NCI-H2171 treated with DMSO at 0.1 percent for 48 hours (cell line): Measurements from ENCODE around the gene TENM4.

Experiments
- DNase-seq: peaks from one replicate; lab custom pipeline; 2025; lab: John Stamatoyannopoulos, UW

Gene TENM4

DNA sequence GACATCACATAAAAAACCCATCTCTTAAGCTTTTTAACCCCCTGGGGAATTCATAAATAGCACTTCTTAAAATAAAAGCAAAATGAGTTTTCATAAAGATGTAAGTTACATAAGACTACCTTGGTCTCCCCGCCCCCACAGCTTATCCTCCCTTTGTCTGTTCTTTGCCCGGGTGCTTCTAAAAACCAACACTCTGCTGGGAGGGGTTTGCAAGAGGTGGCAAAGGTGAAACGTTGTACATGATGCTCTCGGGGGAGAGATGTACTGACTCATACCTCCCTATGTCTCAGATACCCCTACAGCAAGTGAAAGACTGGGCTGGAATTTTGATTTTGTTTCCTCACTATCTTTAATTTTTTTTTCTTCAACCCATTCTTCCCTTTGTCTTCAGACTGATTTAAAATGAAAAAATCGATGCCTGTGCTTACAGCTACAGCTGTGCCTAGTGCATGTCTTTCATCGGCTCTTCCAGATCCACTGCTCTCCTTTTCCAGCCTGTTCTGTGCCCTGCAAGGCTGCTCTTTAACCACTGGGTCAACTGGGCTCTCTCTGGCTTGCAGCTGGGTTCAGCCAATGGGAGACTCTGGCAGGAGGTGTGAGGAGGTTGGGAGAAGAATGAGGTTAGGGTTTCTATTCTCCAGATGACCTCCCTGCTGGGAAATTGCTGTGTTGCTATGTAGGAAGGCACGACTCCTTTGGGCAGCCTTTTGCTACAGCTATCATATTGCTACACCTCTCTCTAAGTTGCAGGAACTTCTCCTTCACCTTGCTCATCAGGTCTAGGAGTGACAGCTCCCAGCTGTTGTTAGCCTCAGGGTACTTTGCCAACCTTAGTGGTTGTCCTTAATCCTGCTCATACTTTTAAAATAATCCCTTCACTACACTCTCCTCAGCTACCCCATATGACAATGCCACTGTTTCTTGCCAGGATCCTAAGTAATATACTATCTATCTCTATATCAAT is 266.5 kb downstream of the TENM4 start:
- DNase-seq, result peak; percentile 34

DNA sequence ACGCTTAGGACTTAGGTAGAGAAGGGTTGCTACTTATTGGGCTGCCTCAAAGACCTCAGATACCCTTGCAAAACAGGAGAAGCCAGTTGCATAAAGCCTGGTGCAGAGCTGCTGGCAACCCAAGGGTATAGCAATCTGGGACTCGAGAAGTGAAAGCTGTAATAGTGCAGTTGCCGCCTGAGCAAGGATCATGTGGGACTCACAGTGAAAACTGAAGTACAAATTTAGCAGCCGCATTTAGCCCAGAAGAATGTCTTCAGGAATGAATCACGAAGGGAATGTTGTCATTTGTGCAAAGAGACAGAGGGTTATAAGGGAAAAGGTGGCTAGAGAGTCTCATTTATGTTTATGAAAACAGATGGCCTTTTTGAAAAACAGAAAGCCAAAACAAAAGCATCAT is 267.2 kb downstream of the TENM4 start:
- DNase-seq, result no peak

DNA sequence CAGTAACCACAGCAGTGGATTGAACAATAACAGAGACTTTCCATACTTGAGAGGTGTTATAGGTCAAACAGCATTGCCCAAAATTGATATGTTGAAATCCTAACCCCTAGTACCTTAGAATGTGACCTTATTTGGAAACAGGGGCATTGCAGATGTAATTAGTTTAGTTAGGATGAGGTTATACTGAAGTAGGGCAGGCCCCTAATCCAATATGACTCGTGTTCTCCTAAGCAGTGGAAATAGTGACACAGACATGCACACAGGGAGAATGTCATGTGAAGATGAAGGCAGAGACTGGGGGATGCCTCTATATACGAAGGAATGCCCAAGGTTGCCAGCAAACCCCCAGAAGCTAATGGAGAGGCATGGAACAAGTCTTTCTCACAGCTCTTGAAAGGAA is 270.5 kb downstream of the TENM4 start:
- no peak for DNase-seq

DNA sequence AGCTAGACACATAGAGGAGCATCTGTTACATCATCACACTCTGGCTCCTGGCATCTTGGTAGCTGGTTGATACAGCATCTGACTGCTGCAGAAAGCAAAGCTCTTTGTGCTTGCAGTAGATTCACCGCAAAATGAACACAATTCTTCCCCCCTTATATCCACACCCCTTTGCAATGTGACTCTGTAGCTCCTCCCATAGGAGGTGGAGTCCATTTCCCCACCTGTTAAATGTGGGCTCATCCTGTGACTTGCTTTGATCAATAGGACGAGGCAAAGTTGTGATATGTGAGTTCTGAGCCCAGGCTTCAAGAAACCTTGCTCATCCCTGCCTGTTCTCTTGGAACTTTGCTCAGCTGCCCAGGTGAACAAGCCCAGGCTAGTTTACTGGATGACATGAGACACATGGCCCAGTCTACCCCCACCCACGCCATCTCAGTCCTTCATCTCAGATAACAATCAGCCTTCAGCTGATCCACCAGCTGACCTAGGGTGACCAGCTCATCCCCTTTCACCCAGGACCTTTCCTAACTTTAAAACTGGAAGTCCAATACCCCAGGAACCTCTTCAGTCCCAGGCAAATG is 272.2 kb downstream of the TENM4 start:
- no peak for DNase-seq

DNA sequence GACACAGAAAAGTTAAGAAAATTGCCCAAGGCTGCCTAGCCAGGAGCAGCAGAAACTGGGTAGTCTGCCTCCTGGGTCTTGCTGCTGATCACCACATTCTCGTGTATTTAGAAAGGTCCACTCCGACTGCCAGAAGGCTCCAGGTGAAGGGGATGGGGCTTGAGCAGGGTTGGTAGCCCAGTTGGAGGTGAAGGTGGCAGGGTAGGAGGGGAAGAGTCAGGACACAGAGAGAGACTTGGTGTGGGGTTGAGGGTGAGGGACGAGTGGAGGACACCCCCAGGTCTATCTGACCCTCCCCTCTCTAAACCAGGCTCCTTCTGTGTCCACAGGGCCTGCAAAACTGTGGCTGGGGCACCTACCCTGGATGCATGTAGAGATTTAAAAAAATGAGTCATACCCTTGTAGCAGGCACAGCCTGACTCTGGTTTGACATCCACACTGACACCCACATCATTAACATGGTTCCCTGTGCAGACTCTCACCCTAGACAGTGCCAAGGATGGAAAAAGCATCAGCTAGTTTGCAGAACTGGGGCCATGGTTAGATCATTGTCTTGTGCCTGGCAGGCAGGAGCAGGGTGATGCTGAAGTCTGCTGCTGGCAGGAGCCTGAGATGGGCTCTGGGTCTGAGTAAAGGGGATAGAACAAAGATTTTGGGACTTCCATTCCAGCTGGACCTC is 273.2 kb downstream of the TENM4 start:
- DNase-seq, result no peak

DNA sequence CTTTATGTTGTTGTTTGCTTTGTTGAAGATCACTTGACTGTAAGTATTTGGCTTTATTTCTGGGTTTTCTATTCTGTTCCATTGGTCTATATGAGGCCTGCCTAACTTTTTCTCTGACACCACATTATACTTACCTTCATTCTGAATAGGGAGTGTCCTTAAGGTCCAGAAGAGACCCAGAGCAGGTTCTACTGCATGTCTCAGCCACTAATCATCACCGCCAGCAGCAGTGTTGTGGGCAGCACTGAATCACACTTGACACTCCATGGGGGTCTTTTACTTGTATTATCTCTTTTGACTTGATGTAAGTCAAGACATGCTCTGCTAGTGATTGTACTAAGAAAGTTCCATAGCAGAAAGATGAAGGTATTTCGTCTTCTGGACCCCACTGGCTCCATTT is 274.9 kb downstream of the TENM4 start:
- DNase-seq, result no peak

DNA sequence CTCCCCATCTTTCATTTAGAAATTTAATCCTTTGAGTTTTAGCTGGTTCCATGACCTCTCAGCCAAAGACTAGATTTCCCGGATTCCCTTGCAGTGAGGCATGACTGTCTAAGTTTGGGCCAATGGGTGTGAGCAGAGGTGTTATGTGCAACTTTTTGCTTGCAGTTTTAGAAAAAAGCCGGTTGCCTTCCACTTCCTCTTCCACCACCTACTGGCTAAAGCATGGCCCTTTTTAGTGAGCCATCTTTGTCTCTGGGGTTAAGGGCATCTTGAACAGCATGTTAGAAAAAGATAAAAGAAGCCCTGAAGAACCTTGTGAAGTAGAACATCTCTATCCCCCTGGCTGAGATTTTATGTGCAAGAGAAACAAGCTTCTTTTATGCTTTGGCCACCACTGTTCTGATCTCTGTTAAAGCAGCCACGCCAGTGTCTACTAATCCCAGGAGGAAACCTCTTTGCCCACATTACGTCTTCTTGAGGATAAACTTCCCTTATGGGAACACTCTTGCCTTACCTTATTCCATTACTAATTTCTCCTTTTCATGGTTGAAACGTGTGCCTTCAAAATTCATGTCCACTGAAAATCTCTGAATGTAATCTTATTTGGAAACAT is 279.9 kb downstream of the TENM4 start:
- DNase-seq, result peak; percentile 40

DNA sequence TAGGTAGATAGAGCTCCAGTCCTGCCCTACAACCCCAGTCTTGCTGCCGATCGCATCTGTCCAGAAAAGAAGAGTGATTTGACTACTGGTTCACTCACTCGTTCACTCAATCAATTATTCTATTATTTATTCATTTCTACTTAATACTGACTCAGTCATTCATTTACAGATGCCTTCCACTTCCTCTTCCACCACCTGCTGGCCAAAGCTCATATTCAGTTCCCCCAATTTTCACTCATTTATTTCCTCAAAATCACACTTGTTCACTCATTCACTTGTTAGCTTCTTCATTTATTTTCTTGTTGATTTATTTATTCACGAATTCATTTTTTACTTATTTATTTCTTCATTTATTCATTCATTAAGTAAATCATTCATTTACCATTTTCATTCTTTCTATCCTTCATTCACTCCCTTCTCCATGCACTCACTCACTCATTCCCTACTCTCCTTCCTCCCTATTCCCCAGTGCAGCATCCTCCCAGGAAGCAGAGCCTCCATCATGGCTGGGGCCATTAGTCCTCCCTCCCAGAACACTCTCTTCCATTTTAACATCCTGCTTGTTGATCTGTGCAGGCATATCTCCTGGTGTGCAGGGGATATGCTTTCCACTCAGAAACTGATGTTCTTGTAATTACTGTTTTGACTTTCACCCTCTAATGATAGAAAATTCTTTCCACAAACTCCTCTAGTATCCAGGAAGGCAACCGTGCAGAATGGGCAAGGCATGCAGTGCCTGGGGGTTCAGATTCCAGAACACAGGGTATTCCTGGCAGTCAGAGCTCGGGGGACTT is 281.0 kb downstream of the TENM4 start:
- peak; percentile 11 for DNase-seq

DNA sequence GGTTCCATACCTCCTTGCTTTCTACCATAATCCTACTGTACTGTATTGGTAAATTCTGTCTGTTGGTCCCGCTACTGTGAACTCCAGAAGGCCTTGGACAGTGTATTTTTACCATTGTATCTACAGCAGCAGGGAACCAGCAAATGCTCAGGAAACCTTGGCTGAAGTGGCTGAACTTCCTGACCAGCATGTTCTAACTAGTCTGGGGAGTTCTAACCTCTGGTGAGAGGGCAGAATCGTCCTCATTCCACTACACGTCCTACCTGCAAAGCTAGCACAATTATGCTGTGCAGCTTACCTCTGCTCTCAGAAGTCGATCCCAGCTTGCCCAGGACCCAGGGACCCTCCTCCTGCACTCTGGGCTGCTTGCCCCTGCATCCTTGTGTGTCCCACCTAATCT is 283.1 kb downstream of the TENM4 start:
- DNase-seq, result no peak

DNA sequence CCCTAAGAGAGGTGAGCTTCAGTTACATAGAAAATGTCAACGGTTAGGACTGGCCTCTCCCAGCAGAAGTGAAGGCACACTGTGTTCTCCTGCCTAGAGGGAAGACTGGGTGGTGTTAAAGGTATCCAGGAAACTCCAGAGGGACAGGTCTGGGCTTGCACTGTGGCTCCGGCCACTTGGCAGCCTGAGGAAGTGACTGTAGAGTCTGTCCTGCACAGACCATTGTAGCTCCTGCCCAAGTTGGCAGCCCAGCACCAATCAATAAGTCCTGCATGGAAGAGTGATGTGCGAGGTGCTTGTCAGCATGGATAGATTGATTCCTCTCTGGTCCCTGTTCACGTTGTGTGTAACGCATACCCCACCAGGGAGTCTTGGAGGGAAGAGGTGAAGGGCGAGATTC is 284.8 kb downstream of the TENM4 start:
- DNase-seq, result no peak

DNA sequence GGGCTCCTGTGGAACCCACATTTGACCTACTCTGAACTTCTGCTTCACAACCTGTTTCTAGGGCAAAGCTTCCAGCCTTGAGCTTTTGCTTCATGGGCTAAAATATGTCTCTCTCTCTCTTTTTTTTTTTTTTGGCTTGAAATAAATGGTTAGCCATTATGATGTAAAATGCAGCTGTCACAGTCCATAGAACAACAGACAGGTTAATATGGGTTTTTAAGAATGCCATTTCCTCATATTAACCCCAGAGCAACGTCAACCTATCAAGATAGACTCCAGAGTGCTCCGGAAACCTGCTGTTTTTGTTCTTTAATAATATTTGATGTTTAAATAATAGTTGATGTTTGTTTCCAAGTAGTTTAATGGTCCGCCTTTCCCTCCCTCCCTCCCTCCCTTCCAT is 285.6 kb downstream of the TENM4 start:
- no peak for DNase-seq

DNA sequence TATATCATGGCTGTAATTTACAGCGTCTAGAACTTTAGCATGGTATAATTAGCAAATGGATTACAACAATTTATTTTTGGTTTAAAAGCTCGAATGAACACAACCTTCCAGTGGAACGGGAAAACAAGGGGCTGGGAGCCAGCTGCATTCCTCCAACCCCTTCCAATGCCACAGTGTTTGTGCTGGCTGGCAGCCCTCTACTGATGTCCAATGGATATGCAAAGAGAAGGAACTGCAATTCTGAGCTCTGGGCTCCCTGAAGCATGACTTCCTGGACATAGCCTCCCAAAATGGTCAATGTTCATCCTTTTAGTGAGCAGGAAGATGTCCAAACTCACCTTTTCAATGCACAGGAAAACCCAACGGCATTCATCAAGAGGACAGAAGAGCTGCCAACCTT is 288.3 kb downstream of the TENM4 start:
- no peak for DNase-seq

DNA sequence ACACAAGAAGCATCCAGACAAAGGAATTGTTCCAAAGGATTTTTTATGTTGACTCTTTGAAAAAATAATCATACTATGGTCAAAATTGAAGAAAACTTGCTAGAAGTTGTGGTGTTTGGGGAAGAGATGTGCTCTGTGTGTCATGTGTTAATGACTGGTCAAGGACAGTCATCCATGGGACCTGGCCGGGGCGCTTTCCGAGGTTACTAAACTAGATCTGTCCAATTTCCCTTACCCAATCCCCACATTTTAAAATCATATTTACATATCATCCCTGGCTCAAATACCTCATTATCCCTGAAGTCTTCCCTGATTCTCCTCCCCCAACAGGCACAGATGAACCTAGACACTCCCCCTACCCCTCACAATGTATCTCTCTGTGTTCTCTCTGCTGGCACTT is 289.4 kb downstream of the TENM4 start:
- no peak for DNase-seq

DNA sequence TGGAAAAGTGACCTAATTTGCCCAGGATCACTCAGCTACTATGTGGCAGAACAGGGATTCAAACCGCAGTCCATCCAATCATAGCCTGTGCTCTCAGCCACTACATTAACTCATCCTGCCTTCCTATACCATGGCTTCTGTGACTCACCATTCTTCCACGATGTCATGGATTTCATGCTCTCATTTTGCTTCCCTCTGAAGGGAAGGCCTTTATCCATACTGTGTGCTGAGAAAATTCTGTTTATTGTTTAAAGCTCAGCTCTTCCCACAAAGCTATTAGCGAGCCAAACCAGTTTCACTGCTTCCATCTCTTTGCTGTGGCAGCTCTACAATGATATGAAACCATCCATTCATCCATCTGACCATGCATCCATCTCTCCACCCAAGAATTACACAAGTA is 289.9 kb downstream of the TENM4 start:
- DNase-seq, result no peak

DNA sequence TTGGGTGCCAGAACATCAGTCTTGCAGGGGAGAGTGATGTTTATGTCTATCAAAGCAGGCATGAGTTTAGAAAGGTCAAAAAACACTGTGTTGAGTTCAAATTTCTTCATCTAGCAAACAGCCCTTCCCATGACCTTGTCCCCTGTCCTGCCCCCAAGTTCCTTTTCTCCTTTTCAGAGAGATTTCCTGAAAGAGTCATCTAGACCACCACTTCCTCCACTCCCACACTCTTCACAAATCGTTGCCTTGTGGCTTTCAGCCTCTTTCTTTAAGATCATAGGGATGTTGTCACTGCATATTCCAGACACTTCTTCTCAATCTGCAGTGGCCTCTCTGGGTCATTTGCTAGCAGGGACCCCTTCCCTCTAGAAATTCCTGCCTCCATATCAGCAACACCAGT is 290.5 kb downstream of the TENM4 start:
- no peak for DNase-seq

DNA sequence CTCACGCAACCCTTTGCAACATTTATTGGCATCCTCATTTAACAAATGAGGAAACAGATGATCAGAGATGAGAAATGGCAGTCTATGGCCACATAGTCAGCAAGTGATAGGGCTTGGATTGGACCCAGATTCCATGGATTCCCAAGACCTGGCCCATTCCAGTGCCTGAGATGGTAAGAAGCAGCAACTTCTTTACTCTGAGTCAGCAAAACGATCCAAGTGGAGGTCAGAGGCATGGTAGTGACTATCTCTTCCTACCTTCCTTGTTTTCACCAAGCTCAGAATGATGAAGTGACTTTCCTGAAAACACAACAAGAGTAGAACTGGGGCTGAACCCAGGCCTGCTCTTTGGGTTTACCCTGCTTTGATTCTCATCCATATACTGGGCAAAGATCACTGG is 293.1 kb downstream of the TENM4 start:
- no peak for DNase-seq

DNA sequence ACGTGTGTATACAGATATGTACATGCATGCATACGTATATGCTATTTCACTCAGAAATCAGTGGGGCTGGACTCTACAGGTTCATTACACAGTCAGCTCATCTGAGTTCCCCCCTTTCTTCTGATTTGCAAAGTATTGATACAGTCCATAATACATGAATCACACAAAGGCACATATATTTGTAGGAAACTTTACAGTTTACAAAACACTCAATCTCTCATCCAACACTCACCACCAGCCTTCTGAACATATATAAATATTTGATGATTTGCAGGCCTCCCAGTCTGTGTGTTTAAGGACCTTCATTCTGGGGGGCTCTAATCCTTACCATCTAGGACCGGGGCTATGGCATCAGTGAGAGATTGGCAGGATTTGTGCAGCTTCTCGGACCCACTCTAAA is 293.8 kb downstream of the TENM4 start:
- DNase-seq, result no peak

DNA sequence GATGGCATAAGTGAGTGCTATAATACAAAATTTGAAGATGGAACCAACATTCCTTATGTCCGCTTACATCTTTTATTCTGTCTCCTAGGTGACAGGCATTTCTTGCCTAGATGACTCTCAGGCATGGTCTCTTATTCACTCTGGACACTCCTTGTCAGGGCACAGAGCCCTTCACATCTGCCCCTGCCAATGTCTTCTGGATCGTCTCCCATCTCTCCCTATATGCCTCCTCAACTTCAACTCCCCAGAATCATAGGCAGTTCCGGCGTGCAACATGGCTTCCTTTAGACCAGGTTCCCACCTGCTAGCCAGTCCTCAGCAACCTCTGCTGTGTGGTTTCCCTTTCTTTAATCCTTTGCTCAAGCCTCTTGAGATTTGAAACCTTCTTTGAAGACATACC is 300.9 kb downstream of the TENM4 start:
- DNase-seq, result peak; percentile 30

DNA sequence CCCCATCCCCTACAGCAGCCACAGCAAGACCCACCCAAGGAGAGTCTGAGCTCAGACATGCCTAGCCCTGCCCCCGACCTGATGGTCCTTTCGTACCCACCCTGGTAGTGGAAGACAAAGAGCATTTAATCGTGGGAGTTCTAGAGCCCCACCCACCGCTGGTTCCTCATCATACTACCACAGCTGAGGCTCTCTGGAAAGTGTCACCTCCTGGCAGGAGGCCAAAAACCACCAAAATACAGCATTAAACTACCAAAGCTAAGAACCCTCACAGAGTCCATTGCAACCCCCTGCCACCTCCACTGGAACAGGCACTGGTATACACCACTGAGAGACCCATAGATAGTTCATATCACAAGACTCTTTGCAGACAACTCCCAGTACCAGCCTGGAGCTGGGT is 311.1 kb downstream of the TENM4 start:
- peak; percentile 14 for DNase-seq

DNA sequence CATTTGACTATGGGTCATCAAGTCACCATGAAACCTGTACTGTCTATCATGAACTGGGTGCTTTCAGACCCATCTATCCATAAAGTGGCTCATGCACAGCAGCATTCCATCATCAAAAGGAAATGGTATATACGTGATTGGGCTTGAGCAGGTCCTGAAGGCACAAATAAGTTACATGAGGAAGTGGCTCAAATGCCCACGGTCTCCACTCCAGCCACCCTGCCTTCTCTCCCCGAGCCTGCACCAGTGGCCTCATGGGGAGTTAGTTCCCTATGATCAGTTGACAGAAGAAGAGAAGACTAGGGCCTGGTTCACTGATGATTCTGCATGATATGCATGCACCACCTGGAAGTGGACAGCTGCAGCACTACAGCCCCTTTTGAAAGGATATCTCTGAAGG is 312.5 kb downstream of the TENM4 start:
- no peak for DNase-seq

DNA sequence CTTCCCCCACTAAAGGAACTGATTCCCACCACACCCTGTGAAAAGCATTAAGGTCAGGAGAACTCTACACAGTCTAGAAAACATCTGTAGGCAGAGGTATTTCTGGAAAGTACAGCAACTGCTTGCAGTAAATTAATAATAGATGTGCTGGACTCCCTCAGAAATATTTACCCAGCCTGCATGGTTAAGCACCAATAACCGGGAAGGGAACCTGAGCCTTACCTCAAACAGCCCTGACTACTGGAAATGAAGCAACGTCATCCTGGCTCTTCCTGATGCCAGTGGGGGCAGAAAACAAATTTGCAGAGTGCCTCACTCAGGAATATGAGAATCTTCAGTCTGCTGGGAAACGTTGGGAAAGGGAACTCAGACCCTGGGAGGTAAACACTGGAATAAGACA is 318.1 kb downstream of the TENM4 start:
- no peak for DNase-seq

DNA sequence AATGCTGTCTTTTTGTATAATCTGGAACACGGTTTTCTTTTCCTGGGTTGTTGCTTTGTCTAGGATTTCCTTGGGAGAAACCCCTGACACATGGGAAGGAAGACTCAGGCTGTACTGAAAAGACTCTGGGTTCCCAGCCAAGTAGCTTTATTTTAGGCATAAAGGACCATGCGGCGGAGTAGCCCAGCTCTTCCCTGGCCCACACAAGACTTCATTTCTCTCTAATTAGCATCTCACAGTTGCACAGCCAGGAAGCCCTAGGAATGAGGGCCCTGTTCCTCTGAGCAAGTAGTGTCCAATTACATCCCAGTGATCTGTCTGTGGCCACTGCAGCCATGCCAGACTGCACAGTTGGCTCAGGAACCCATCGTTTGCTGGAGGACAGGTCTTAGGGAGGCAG is 319.5 kb downstream of the TENM4 start:
- peak; percentile 65 for DNase-seq
